GM23338 (cell line): Measurements from ENCODE around the gene DYRK1A.
A peak's percentile ranks its signal among the peaks of the same experiment; 100 is the strongest.

ENCODE experiments used
- CREB1 ChIP-seq: fragments of 250-450 bp; sonication (Bioruptor Pico); IDR thresholded peaks from 2 replicates; pipeline ENCODE4 v1.5.0; 2020; ENCODE audit warnings: low read depth, mild to moderate bottlenecking, moderate library complexity
- EZH2 ChIP-seq: fragments of 200-600 bp; sonication (generic); IDR thresholded peaks from one replicate; pipeline ENCODE4 v1.8.0; 2017; ENCODE audit warnings: antibody characterized with exemption, mild to moderate bottlenecking, low read depth; ENCODE audit not compliant: unreplicated experiment
- EZH2phosphoT487 ChIP-seq: fragments of 200-600 bp; sonication (generic); IDR thresholded peaks from one replicate; pipeline ENCODE4 v1.8.1; 2018; ENCODE audit warnings: antibody characterized with exemption; ENCODE audit not compliant: unreplicated experiment
- NANOG ChIP-seq: IDR thresholded peaks from 2 replicates; pipeline ENCODE4 v1.6.1; 2016; ENCODE audit warnings: antibody characterized with exemption, borderline replicate concordance
- POLR2AphosphoS5 ChIP-seq: IDR thresholded peaks from 2 replicates; pipeline ENCODE4 v1.6.1; 2016; ENCODE audit warnings: antibody characterized with exemption, low read depth
- ZNF331 ChIP-seq: fragments of 250-450 bp; sonication (Bioruptor Pico); IDR thresholded peaks from 2 replicates; pipeline ENCODE4 v1.5.0; 2020; ENCODE audit warnings: low read depth, mild to moderate bottlenecking, moderate library complexity
- TF ChIP-seq, protein P1 (sequence below), 2 experiments: fragments of 200-600 bp in 1 of 2; sonication (generic) in 1 of 2; conservative IDR thresholded peaks; 2 replicates each; pipeline versions ENCODE4 v1.5.1 to v1.6.1; 2016 to 2017; ENCODE audit warnings: antibody characterized with exemption in 2 of 2, low read depth in 2 of 2, mild to moderate bottlenecking in 2 of 2, moderate library complexity in 1 of 2
- TF ChIP-seq, protein P2 (sequence below): IDR thresholded peaks from one replicate; pipeline ENCODE4 v1.6.1; 2018; ENCODE audit warnings: antibody characterized with exemption; ENCODE audit not compliant: unreplicated experiment

DNA sequence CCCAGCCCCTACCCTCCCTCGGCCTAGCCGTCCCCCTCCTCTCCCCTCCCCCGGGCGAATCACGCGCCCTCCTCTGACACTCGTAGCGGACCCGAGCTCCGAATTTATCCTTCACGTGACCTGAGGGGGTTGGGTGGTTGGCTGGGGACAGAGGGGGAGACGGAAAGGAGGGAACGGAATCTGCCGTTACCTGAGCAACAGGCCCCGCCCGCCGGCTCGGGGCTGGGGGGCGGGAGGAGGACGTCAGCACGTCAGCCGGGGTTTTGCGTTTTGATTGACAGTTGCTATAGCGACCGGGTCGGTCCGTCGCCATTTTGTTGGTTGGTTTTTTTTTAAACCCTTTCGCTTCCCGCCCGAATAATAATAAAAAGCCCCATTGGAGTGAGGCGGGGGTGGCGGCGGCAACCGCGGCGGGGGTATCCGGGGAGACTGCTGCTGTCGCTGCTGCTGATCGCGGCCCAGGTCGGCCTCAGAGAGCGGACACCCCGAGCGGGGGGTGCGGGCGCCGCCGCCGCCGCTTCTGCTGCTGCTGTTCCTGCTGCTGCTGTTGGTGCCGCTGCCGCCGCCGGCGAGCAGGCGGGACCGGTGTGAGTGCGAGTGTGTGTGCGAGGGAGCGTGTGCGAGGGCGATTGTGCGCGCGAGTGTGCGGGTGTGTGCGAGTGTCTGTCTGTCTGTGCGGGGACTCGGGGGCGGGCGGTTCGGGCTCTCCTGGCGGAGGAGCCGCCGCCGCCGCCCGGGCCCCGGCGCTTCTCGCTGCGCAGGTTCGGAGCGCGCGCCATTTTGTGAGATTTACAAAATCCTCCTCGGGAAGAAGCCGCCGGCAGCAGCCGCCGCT is at the start of gene DYRK1A:
- no peak for TF ChIP-seq EZH2
- TF ChIP-seq, protein P1, sequence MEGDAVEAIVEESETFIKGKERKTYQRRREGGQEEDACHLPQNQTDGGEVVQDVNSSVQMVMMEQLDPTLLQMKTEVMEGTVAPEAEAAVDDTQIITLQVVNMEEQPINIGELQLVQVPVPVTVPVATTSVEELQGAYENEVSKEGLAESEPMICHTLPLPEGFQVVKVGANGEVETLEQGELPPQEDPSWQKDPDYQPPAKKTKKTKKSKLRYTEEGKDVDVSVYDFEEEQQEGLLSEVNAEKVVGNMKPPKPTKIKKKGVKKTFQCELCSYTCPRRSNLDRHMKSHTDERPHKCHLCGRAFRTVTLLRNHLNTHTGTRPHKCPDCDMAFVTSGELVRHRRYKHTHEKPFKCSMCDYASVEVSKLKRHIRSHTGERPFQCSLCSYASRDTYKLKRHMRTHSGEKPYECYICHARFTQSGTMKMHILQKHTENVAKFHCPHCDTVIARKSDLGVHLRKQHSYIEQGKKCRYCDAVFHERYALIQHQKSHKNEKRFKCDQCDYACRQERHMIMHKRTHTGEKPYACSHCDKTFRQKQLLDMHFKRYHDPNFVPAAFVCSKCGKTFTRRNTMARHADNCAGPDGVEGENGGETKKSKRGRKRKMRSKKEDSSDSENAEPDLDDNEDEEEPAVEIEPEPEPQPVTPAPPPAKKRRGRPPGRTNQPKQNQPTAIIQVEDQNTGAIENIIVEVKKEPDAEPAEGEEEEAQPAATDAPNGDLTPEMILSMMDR (conservative IDR thresholded peaks at IDR 0.05; ENCODE audit: low read depth in 2 of 2) = no peak
- peak; percentile 47 for TF ChIP-seq POLR2AphosphoS5
- TF ChIP-seq EZH2phosphoT487 = no peak
- peak; percentile 88 for TF ChIP-seq CREB1 (CRISPR knock-in tag)
- TF ChIP-seq, protein P2, sequence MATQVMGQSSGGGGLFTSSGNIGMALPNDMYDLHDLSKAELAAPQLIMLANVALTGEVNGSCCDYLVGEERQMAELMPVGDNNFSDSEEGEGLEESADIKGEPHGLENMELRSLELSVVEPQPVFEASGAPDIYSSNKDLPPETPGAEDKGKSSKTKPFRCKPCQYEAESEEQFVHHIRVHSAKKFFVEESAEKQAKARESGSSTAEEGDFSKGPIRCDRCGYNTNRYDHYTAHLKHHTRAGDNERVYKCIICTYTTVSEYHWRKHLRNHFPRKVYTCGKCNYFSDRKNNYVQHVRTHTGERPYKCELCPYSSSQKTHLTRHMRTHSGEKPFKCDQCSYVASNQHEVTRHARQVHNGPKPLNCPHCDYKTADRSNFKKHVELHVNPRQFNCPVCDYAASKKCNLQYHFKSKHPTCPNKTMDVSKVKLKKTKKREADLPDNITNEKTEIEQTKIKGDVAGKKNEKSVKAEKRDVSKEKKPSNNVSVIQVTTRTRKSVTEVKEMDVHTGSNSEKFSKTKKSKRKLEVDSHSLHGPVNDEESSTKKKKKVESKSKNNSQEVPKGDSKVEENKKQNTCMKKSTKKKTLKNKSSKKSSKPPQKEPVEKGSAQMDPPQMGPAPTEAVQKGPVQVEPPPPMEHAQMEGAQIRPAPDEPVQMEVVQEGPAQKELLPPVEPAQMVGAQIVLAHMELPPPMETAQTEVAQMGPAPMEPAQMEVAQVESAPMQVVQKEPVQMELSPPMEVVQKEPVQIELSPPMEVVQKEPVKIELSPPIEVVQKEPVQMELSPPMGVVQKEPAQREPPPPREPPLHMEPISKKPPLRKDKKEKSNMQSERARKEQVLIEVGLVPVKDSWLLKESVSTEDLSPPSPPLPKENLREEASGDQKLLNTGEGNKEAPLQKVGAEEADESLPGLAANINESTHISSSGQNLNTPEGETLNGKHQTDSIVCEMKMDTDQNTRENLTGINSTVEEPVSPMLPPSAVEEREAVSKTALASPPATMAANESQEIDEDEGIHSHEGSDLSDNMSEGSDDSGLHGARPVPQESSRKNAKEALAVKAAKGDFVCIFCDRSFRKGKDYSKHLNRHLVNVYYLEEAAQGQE = no peak
- TF ChIP-seq NANOG = no peak
- no peak for TF ChIP-seq ZNF331
